Fibroblast of gingiva (primary cell): ENCODE results near the gene LUC7L2.
"Not testable (repeated sequence)": the region's sequence is repeated elsewhere in the genome, so short reads cannot be mapped to it uniquely, and the experiment has no call there.

Experiments
- DNase-seq: peaks from one replicate; pipeline ENCODE4 v3.0.0-alpha.2; 2011; ENCODE audit warnings: low read depth

LUC7L2 gene

DNA sequence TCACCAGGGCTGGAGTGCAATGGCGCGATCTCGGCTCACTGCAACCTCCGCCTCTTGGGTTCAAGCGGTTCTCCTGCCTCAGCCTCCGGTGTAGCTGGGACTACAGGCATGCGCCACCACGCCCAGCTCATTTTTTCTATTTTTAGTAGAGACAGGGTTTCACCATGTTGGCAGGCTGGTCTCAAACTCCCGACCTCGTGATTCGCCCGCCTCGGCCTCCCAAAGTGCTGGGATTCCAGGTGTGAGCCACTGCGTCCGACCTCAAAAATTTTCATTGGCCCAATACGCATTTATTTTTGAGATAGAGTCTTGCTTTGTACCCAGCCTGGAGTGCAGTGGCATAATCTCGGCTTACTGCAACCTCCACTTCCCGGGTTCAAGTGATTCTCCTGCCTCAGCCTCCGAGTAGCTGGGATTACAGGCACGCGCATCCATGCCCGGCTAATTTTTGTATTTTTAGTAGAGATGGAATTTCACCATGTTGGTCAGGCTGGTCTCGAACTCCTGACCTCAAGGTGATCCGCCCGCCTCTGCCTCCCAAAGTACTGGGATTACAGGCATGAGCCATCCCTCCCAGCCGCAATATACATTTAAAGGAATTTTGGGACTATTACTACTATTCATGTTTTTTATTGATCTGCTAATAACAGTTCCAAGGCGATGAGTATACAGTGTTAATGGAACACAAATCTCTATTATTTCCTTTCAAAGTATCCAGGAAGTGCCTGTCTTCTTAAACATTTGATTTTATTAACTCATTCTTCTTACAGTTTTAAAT lies 1.8 kb upstream of the LUC7L2 start:
- DNase-seq, result not testable (repeated sequence)

DNA sequence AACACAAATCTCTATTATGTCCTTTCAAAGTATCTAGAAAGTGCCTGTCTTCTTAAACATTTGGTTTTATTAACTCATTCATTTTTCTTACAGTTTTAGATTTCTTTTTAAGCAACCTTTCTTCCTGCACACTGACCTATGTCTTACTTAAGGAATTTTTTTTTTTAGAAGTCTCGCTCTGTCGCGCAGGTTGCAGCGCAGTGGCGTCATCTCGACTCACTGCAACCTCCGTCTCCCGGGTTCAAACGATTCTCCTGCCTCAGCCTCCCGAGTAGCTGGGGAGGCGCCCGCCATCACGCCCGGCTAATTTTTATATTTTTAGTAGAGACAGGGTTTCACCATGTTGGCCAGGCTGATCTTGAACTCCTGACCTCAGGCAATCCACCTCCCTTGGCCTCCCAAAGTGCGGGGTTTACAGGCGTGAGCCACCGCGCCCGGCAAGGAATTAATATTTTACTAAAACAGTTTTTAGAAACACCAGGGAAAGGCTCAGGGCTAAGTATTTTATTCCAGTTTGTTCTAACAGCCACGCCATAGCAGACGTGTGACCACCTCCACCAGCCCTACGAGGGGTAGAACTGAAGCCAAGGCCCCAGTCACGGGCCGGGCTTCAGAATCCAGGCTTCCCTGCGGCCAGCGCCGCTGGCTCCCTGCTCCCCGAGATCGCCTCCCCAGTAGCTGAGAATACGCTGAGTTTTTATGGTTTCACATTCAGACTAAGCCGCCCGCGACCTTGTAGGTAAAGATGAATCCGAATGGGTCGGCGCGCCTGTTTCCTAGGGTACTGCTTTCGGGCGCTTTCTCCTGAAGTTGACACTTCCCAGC lies 941 bp upstream of the LUC7L2 start:
- peak; percentile 19 for DNase-seq

DNA sequence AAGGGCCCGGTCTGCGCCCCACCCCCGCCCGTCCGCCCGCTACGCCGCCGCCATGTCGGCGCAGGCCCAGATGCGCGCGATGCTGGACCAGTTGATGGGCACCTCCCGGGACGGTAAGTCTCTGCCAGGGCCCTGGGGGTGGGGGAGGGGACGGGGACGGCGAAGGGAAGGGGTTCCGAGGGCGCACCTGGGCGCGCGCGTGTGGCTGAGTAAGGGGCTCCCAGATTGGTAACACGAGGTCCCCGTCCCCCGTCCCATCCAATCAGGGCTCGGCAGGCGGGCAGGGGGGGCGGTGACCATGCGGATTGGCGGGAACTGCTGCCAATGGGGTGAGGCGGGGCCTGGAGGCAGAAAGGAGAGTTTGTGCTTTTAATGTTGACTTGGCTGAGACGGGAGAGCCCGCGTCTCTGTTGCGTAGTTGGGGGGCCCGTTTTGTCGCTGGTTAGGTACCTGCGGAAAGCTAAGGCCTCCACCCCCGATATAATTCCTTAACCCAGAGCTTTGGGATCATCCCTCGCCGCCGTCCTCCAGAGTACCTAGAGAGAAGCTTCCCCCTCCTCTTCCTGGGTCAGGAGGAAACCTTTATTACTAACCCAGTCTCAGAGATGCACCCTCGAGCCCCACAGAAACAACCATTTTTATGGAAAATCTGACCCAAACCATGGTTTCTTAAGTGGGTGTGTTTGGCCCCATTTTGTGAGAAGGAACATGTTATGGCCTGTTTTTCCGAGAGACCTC lies 685 bp downstream of the LUC7L2 start:
- peak; percentile 91 for DNase-seq

DNA sequence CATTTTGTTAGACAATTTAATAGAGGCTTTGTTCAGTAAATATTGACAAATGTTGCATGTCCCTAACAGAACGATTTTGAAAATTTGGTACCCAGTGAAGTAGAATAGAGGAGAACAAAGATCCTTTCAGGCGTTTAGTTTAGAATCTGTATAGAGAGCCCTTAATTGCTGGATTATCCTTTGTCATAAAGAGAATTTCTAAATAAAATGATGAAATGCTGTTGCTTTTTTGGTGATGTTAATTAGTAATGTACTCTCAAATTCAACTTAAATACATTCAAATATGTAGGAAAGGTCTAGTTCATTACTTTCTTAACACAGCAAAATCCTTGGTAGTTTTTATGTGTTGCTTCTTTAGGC lies 1.2 kb downstream of the LUC7L2 start:
- no peak for DNase-seq

- no peak for DNase-seq
These were observed 1.8 kb downstream of the LUC7L2 start for GRCh38 chr7:139361523-139361922.

DNA sequence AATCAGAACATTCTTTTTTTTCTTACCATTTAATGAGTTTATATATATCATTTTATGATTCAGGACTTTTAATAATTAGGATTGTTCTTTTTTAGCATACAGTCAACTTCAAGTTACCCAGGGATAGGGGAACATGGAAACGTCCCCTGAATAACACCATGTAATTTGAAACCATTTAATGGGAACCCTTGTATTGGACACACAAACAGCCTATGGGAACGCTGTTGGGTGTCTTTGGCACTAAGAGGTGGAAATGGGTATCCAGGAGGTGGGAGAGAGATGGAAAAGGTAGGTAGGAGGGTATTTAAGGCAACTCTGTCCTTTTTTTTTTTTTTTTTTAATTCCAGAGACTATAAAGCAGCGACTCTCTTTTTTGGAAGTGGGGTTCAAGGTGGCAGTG lies 2.6 kb downstream of the LUC7L2 start:
- DNase-seq, result no peak

- DNase-seq, result no peak
These were observed 3.3 kb downstream of the LUC7L2 start for GRCh38 chr7:139362981-139363380.

DNA sequence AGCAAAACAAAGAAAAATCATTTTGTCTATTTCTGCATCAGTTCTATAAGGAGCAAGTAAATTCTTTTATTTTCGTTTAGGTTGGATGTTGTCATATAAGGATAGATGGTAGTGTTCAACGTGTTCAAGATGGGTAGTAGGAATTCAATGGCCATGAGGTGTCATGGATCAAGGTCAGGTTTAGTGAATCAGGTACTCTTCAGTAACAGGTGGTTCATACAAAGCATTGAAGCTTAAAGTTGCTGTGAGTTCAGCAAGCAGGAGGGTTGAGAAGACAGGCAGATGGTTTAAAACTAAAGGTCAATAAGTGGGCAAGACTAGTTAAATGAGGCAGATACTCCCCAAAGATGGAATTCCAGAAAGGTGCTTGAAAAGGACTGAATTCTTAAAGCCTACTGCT lies 5.6 kb downstream of the LUC7L2 start:
- no peak for DNase-seq

DNA sequence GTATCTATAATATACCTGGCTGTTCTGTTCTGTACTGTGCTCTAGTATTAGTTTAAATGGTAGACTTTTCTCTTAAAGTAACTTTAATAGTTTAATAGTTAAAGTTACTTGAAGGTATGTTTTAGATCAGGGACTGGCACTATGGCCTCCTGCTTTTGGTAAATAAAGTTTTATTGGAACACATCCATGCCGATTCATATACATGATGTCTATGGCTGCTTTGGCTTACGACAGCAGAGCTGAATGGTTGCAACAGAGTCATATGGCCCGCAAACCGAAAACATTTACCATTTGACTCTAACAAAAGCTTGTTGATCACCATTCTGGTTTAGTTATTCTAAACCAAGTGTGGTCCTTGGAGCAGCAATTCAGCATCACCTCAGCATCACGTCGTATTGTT lies 6.7 kb downstream of the LUC7L2 start:
- DNase-seq, result no peak

DNA sequence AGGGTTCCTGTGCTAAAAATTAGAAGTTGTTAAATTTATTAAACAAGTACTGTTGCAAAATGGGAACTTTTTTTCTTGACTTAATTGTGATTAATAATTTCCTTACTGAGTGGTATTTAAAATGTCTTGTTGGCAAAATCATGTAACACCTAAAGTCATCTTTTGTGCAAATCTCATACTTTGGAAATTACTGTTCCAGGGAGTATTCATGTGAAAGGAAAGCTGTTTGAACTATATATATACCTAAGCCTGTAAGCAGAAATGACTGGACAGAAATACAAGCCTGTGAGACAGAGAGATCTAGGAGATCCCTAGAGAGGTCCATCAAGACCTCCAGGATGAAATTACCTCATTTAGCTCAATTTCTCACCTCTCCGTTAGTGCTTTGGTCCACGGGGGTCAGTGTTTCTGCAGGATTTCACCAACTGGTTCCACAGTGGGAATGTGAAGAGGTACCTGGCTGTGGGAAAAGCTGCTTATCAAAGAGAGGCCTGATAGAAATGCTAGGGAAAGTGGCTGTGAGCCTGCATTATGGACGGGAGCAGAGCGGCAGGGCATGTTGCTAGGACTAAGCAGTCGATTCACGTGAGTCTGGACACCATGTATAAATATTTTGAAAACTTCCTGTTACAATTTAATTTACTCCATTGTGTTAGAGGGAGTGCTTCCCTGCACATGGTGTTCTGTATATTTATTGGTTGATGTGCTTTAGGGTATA lies 7.9 kb downstream of the LUC7L2 start:
- DNase-seq, result no peak

GRCh38 chr7:139370301-139370942 lies 10.7 kb downstream of the LUC7L2 start:
- no peak for DNase-seq

DNA sequence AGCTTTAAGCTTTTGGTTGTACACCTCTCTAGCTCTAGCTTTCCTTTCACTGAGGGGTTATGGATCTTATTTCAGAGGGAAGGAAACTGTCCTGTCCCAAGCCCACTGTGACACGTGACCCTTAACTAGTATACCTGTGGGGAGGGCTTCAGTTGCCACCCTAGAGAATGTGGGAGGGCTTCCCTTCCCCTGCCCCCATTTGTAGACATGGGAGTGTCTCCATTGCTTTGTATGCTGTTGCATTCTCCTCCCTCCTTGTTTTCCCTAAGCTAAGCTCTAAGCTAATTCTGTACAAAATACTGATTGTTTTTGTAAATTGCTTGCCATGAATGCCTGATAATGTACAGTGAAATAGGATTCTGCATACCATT lies 11.2 kb downstream of the LUC7L2 start:
- DNase-seq, result no peak

- no peak for DNase-seq
These were observed 14.6 kb downstream of the LUC7L2 start for GRCh38 chr7:139374246-139374645.

DNA sequence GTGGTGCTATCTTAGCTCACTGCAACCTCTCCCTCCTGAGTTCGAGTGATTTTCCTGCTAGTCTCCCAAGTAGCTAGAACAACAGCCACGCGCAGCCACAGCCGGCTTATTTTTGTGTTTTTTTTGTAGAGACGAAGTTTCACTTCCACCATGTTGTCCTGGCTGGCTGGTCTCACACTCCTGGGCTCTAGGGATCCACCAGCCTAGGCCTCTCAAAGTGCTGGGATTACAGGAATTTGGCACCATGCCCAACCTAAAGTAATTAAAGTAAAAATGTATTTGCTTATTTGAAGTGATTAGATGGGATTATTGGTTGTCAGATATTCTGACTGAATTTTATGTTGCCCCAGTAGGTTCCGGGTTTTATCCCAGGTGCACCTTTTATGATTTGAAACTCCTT lies 22.7 kb downstream of the LUC7L2 start:
- no peak for DNase-seq

DNA sequence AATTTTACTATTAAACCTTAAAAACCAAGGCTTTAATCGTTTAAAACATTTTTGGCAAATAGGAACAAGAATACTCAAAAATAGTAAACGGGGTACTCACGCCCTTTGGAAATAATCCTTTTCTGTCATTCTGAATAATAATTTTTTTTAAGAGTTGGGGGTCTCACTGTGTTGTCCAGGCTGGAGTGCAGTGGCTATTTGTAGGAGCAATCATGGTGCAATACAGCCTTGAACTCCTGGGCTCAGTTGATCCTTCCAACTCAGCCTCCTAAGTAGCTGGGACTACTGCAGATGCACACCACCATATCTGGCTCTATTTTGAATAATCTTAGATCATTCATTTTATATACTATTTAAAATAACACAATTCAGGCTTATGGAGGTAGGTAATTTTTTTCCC lies 24.9 kb downstream of the LUC7L2 start:
- no peak for DNase-seq

- DNase-seq, result no peak
These were observed 27.9 kb downstream of the LUC7L2 start for GRCh38 chr7:139387594-139387993.

GRCh38 chr7:139389091-139389490 lies 29.4 kb downstream of the LUC7L2 start:
- no peak for DNase-seq

DNA sequence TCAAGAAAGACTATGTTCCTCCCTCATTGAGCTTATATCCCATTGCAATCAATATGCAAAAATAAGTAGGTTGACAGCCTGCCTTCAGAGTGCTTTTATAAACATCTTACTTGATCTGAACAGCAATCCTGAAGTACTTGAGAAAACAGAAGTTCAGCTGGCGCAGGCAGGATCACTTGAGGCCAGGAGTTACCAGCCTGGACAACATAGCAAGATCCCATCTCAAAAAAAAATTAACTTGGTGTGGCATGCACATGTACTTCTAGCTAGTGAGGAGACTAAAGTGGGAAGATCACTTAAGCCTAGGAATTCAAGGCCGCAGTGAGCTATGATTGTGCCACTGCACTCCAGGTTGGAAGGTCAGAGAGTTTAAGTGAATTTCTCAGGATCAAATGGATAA lies 30.1 kb downstream of the LUC7L2 start:
- no peak for DNase-seq

DNA sequence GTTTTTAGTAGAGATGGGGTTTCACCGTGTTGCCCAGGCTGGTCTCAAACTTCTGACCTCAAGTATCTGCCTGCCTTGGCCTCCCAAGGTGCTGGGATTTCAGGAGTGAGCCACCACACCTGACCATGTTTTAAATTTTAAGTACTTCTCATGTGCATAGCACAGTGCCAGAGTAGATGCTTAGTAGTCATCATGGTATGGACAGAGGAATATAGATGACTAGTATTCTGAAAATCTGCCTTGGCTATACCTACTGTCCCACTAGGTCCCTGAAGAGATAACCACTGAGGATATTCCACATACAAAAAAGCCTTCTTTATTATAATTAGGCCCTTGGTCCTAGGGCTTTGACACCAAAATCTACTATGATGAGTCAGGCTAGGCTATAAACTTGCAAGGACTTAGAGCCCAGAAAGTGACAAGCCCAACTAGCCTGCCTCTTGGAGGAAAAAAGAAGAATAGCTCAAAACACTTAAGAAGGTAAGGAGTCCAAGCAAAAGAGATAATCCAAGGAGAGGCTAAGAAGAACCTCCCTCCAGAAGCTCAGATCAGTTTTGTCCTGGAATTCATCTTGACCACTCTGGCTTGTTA lies 34.0 kb downstream of the LUC7L2 start:
- DNase-seq, result no peak

DNA sequence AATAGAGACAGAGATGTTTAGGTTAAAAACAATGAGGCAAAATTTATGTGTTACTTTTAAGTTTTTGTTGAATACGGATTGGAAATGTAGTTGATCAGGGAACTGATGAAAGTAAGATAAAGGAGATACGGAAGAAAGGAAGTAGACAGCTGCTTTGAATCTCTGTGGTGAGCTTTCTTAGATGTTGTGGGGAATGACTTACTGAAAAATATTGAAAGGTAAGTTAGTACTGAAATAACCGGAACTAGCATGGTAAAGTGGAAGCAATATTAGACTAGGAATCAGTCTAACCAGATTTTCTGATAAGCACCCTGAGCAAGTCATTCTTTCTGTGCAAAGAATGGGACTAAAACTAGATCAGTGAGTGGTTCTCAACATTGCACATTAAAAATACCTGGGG lies 34.8 kb downstream of the LUC7L2 start:
- DNase-seq, result no peak

- DNase-seq, result no peak
These were observed 36.7 kb downstream of the LUC7L2 start for GRCh38 chr7:139396323-139396951.
